ENCODE measurements around the gene NKG7. TPM values are rescaled to one million over a fixed set of nuclear protein-coding genes. Genes with fewer than 3 reads are reported as not detected.
"Not testable (repeated sequence)": the region's sequence is repeated elsewhere in the genome, so short reads cannot be mapped to it uniquely, and the experiment has no call there.

Gene NKG7
- total RNA-seq, 4 donors from 2014 or later, result 0.73 to 1.2 TPM; not detected in 2

DNA sequence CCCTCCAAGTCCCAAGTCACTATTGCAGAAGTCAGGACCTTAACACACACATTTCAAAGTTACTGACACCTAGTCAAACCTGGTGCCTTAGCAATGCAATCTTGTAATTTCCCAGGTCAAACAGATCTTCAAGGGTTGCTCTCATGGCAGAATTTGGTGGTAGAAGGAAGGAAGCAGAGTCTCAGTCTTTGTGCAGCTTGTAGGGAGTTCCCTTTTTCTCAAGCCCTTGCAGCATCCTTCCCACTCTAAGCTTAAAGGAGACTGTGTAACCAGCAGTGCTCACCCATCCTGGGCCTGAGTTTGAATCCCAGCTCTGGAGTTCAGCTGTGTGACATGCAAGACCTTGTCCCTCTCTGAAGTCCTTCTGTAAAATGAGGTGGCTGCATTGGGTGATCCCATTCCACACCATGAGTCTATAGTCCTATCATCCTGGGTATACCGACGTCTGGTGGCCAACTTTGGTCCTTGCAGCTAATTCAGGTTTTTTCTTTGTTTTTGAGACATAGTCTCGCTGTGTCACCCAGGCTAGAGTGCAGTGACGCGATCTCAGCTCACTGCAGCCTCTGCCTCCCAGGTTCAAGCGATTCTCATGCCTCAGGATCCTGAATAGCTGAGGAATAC is 35.2 kb upstream of the NKG7 start:
- TF ChIP-seq, protein P1, sequence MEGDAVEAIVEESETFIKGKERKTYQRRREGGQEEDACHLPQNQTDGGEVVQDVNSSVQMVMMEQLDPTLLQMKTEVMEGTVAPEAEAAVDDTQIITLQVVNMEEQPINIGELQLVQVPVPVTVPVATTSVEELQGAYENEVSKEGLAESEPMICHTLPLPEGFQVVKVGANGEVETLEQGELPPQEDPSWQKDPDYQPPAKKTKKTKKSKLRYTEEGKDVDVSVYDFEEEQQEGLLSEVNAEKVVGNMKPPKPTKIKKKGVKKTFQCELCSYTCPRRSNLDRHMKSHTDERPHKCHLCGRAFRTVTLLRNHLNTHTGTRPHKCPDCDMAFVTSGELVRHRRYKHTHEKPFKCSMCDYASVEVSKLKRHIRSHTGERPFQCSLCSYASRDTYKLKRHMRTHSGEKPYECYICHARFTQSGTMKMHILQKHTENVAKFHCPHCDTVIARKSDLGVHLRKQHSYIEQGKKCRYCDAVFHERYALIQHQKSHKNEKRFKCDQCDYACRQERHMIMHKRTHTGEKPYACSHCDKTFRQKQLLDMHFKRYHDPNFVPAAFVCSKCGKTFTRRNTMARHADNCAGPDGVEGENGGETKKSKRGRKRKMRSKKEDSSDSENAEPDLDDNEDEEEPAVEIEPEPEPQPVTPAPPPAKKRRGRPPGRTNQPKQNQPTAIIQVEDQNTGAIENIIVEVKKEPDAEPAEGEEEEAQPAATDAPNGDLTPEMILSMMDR (IDR thresholded peaks at IDR 0.05 in 4 of 5, conservative IDR thresholded peaks at IDR 0.05 in 1 of 5), result peak in 3 of 5 experiments; percentile 17 to 31 (median 24)
- TF ChIP-seq POLR2A (IDR thresholded peaks at IDR 0.05), result no peak
- H3K4me1 ChIP-seq, result no peaks in the 10 kb centered on the region
- H3K27me3 ChIP-seq, result no peaks in the 10 kb centered on the region
- no peaks in the 10 kb centered on the region for H3K36me3 ChIP-seq
- H3K9me3 ChIP-seq, result no peaks in the 10 kb centered on the region
- DNase-seq, result no peak
- in situ Hi-C loops (cut with MboI; ENCODE audit: low sequenced_read_pairs in 4 of 4), result no loop called here
- no peak overlapping the region for H3K4me3 ChIP-seq
- intact Hi-C loops (cut with DNase I; ENCODE audit: low total_unique reads), result no loop called here
- H3K27ac ChIP-seq, result no peak overlapping the region
- ATAC-seq, result no peak

DNA sequence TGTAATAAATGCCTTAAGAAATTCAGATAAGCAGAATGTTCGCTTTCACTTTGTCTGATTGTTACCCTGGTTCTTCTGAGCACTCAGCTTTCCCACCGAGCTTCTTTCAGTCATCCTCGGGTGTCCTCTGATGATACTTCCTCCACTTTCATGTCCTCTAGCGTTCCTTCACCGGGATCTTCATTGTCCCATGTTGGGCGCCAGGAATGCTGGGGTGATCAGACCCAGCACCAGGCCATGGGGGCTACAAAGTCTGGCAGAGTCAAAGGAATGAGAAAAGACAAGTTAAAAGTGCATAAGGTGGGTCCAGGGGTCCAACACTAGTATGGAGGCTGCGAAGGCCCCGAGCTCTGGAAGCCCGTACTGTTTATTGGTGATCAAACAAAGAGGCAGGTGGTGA is 29.7 kb upstream of the NKG7 start:
- Histone ChIP-seq H3K9me3 (no peaks in the 10 kb centered on the region), H3K4me3 (no peak overlapping the region), H3K36me3 (no peaks in the 10 kb centered on the region), H3K4me1 (no peaks in the 10 kb centered on the region), H3K27me3 (no peaks in the 10 kb centered on the region), H3K27ac (no peak overlapping the region)
- TF ChIP-seq, protein P1 (IDR thresholded peaks at IDR 0.05 in 4 of 5, conservative IDR thresholded peaks at IDR 0.05 in 1 of 5), result no peak
- no peak for TF ChIP-seq POLR2A (IDR thresholded peaks at IDR 0.05)
- ATAC-seq, result no peak
- in situ Hi-C loops (cut with MboI; ENCODE audit: low sequenced_read_pairs in 4 of 4), result no loop called here
- DNase-seq, result no peak
- intact Hi-C loops (cut with DNase I; ENCODE audit: low total_unique reads), result no loop called here

DNA sequence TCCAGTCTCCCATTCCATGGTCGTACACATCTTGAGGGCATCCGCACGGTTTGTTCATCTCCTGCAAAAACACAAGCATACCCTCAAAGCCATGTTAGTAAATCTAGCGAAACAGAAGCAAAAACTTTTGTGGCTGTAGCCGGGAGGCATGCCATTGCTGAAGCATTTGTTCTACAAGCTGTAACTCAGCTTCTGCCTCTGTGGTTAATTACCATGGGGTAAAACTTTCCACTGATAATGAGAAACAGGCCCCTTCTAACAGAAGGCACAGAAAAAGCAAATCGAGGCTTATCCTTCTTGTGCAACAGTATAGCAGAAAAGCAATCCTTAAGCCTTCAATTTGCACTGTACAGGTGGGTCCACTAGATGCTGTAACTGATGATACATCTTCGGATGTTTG is 27.5 kb upstream of the NKG7 start:
- intact Hi-C loops (cut with DNase I; ENCODE audit: low total_unique reads); DNase-seq: not testable (repeated sequence)
- in situ Hi-C loops (cut with MboI; ENCODE audit: low sequenced_read_pairs in 4 of 4), result loop anchor here in 1 of 4 donors (5.0 kb wide), 1 partner anchor 63 kb away; no protein-coding TSS in a partner anchor

DNA sequence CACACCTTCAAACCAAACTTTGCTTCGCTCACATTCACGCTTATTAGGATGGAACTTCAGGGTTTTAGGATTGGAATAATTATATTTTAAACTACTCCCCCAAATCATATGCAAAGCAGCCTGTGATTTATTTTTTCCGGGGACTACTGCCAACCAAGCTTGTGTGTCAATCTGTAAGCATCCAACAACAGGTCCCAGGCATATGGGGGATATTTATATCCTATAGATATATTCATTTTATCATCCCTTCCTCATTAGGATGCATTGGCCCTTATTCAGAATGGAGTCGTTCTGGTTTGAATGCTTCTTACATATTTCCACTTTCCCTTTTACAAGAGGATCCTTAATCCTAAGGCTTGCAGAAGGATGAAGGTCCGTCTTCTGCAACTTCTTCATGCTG is 26.8 kb upstream of the NKG7 start:
- DNase-seq (no peak), ATAC-seq (no peak)
- no peaks in the 10 kb centered on the region for H3K27me3 ChIP-seq
- in situ Hi-C loops (cut with MboI; ENCODE audit: low sequenced_read_pairs in 4 of 4), result loop anchor here in 1 of 4 donors (5.0 kb wide), 1 partner anchor 62 kb away; no protein-coding TSS in a partner anchor
- H3K4me1 ChIP-seq, result peaks cover 4 to 6% of the 10 kb centered on the region in 2 donors
- H3K27ac ChIP-seq, result no peak overlapping the region
- TF ChIP-seq, protein P1 (IDR thresholded peaks at IDR 0.05 in 4 of 5, conservative IDR thresholded peaks at IDR 0.05 in 1 of 5), result no peak
- no peak for TF ChIP-seq POLR2A (IDR thresholded peaks at IDR 0.05)
- H3K36me3 ChIP-seq, result no peaks in the 10 kb centered on the region
- intact Hi-C loops (cut with DNase I; ENCODE audit: low total_unique reads), result no loop called here
- H3K9me3 ChIP-seq, result no peaks in the 10 kb centered on the region
- H3K4me3 ChIP-seq, result no peak overlapping the region

More for the DNA sequence above, 27.5 kb upstream of the NKG7 start:
- H3K27ac ChIP-seq, H3K27me3 ChIP-seq, H3K9me3 ChIP-seq, ATAC-seq, H3K36me3 ChIP-seq, H3K4me1 ChIP-seq, H3K4me3 ChIP-seq: not testable (repeated sequence)

DNA sequence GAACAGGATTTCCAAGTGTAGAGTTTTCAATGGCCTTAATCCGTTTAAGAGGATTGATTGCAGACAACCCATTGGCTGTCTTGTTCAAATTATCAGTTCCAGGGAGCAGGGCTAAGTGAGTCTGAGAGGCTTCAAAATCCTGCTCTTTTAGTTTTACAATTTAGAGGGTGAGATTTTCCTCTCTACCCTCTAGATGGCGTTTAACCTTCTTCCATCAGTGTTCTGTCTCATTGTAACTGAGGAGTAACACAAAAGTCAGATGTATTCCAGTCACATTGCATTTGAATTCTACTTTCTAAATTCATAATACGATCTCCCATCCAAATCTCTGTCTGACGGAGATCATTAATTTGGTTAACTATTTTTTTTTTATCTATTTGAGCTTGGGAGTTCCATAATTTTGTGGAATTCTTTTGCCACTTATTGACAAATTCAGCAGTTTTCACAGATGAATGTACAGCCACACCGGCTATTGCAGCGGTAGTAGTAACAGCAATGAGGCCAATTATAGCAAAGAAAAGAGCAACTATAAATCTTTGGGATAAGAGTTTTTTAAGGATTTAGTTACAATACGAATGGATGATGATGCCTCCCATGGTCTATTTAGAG is 25.7 kb upstream of the NKG7 start:
- Histone ChIP-seq H3K4me1 (peaks cover 7 to 9% of the 10 kb centered on the region in 2 donors), H3K4me3 (no peak overlapping the region), H3K27ac (no peak overlapping the region), H3K36me3 (no peaks in the 10 kb centered on the region), H3K27me3 (no peaks in the 10 kb centered on the region), H3K9me3 (no peaks in the 10 kb centered on the region)
- in situ Hi-C loops (cut with MboI; ENCODE audit: low sequenced_read_pairs in 4 of 4), result loop anchor here in 1 of 4 donors (5.0 kb wide), 1 partner anchor 61 kb away; no protein-coding TSS in a partner anchor
- intact Hi-C loops (cut with DNase I; ENCODE audit: low total_unique reads), result no loop called here
- no peak for ATAC-seq
- TF ChIP-seq, protein P1 (IDR thresholded peaks at IDR 0.05 in 4 of 5, conservative IDR thresholded peaks at IDR 0.05 in 1 of 5), result peak in 1 of 5 experiments; percentile 32
- no peak for TF ChIP-seq POLR2A (IDR thresholded peaks at IDR 0.05)
- DNase-seq, result no peak

DNA sequence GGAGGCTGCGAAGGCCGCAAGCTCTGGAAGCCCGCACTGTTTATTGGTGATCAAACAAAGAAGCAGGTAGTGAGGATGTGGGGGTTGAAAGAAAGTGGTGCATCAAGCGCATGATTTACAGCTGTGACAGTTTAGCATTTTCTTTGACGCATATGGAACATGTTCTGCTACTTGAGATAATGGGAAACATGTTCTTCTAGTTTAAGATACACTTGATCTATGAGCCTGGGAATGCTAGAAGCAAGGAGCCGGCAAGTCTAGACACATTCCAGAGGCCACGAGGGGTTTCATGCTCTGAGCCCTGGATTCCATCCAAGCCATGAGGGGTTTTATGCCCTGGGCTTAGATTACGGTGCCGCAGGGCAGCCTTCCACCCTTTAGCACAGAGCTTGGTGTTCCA is 25.0 kb upstream of the NKG7 start:
- ATAC-seq; H3K9me3 ChIP-seq; DNase-seq; intact Hi-C loops (cut with DNase I; ENCODE audit: low total_unique reads); H3K36me3 ChIP-seq; H3K4me3 ChIP-seq; H3K4me1 ChIP-seq; H3K27ac ChIP-seq; H3K27me3 ChIP-seq: not testable (repeated sequence)
- in situ Hi-C loops (cut with MboI; ENCODE audit: low sequenced_read_pairs in 4 of 4), result loop anchor here in 1 of 4 donors (5.0 kb wide), 1 partner anchor 60 kb away; no protein-coding TSS in a partner anchor
